PC-3 (cell line): ENCODE measurements around the gene PLEKHG4. TPM values are rescaled to one million over a fixed set of nuclear protein-coding genes. Genes with fewer than 3 reads are reported as not detected.
A peak's percentile ranks its signal among the peaks of the same experiment; 100 is the strongest.

ENCODE experiments used
- ATAC-seq: fragments of 200-7000 bp; cut with Tn5 transposase; 2 replicates; pipeline ENCODE4 v1.9.1; 2020; ENCODE audit warnings: mild to moderate bottlenecking, moderate library complexity
- BruUV-seq: library from RNA; stranded (reverse); fragments of 400-500 nt; replicated peaks from 2 replicates; lab custom pipeline; 2021; lab: Mats Ljungman, UMichigan
- CTCF ChIA-PET: fragments of 300-600 bp; sonication (Branson Sonifier 250); formaldehyde crosslinking; loops from one replicate; lab custom pipeline; 2022; ENCODE audit warnings: antibody characterized with exemption; lab: Charles Lee
- POLR2A ChIA-PET: fragments of 300-600 bp; sonication (Branson Sonifier 250); formaldehyde crosslinking; loops from one replicate; lab custom pipeline; 2022; ENCODE audit warnings: antibody characterized with exemption; ENCODE audit not compliant: unreplicated experiment; lab: Charles Lee
- DNase-seq: peaks from one replicate; pipeline ENCODE4 v3.0.0-alpha.2; 2015
- H2AFZ ChIP-seq: fragments of 300-600 bp; sonication (generic); 2 replicates; pipeline ENCODE4 v1.6.0; 2016; ENCODE audit warnings: antibody characterized with exemption, low read length
- H3F3A ChIP-seq: fragments of 300-600 bp; sonication (generic); one replicate; pipeline ENCODE4 v1.6.0; 2017; ENCODE audit warnings: antibody characterized with exemption, low read length, control low read depth, mild to moderate bottlenecking; ENCODE audit not compliant: unreplicated experiment
- H3K27ac ChIP-seq: fragments of 300-600 bp; sonication (generic); 2 replicates; pipeline ENCODE4 v1.5.1; 2016; ENCODE audit warnings: mild to moderate bottlenecking, low read length
- H3K27me3 ChIP-seq: fragments of 300-600 bp; sonication (generic); 2 replicates; pipeline ENCODE4 v1.6.1; 2016; ENCODE audit warnings: low read length, mixed read lengths
- H3K36me3 ChIP-seq: fragments of 300-600 bp; sonication (generic); 2 replicates; pipeline ENCODE4 v1.6.1; 2016; ENCODE audit warnings: low read depth, mixed run types, low read length, mixed read lengths
- H3K4me1 ChIP-seq: fragments of 300-600 bp; sonication (generic); 2 replicates; pipeline ENCODE4 v1.5.1; 2016; ENCODE audit warnings: low read length; ENCODE audit not compliant: insufficient read depth
- H3K4me2 ChIP-seq: fragments of 300-600 bp; sonication (generic); 2 replicates; pipeline ENCODE4 v1.6.0; 2016; ENCODE audit warnings: low read length
- H3K4me3 ChIP-seq: fragments of 300-600 bp; sonication (generic); 2 replicates; pipeline ENCODE4 v1.5.1; 2016; ENCODE audit warnings: mild to moderate bottlenecking, low read length, mixed read lengths
- H3K79me2 ChIP-seq: fragments of 300-600 bp; sonication (generic); 2 replicates; pipeline ENCODE4 v1.6.1; 2017; ENCODE audit warnings: low read length, mixed read lengths
- H3K9ac ChIP-seq: fragments of 300-600 bp; sonication (generic); 2 replicates; pipeline ENCODE4 v1.6.0; 2016; ENCODE audit warnings: mild to moderate bottlenecking, low read length
- H3K9me2 ChIP-seq: fragments of 300-600 bp; sonication (generic); replicated peaks from 2 replicates; pipeline ENCODE4 v1.6.1; 2016; ENCODE audit warnings: mixed run types, low read length, mixed read lengths
- H3K9me3 ChIP-seq: fragments of 300-600 bp; sonication (generic); 2 replicates; pipeline ENCODE4 v1.6.1; 2016; ENCODE audit warnings: low read length, mixed read lengths
- H4K20me1 ChIP-seq: fragments of 300-600 bp; sonication (generic); 2 replicates; pipeline ENCODE4 v1.6.1; 2016; ENCODE audit warnings: low read length, mixed read lengths
- EZH2 ChIP-seq: fragments of 300-600 bp; sonication (generic); IDR thresholded peaks from one replicate; pipeline ENCODE4 v1.6.1; 2017; ENCODE audit warnings: antibody characterized with exemption, mild to moderate bottlenecking, low read length; ENCODE audit not compliant: unreplicated experiment
- EZH2phosphoT487 ChIP-seq: fragments of 300-600 bp; sonication (generic); IDR thresholded peaks from 2 replicates; pipeline ENCODE4 v1.6.1; 2018; ENCODE audit warnings: mild to moderate bottlenecking, antibody characterized with exemption, low read length, borderline replicate concordance
- intact Hi-C: fragments of 100-400 bp; cut with micrococcal nuclease; formaldehyde crosslinking; loops from 2 replicates; pipeline ENCODE4 v1.9.0; 2023
- total RNA-seq: library from RNA; depleted of rRNA; stranded (reverse); fragments of >200 nt; gene quantifications from 2 replicates; pipeline ENCODE4 v1.2.3, GENCODE V29; 2014
- TF ChIP-seq, protein P1 (sequence below): fragments of 300-600 bp; sonication (generic); conservative IDR thresholded peaks from 2 replicates; pipeline ENCODE4 v1.5.1; 2017; ENCODE audit warnings: antibody characterized with exemption, low read depth, mild to moderate bottlenecking, low read length

The PLEKHG4 gene
- total RNA-seq, 1 experiment from 2014 or later: 8.9 TPM

DNA sequence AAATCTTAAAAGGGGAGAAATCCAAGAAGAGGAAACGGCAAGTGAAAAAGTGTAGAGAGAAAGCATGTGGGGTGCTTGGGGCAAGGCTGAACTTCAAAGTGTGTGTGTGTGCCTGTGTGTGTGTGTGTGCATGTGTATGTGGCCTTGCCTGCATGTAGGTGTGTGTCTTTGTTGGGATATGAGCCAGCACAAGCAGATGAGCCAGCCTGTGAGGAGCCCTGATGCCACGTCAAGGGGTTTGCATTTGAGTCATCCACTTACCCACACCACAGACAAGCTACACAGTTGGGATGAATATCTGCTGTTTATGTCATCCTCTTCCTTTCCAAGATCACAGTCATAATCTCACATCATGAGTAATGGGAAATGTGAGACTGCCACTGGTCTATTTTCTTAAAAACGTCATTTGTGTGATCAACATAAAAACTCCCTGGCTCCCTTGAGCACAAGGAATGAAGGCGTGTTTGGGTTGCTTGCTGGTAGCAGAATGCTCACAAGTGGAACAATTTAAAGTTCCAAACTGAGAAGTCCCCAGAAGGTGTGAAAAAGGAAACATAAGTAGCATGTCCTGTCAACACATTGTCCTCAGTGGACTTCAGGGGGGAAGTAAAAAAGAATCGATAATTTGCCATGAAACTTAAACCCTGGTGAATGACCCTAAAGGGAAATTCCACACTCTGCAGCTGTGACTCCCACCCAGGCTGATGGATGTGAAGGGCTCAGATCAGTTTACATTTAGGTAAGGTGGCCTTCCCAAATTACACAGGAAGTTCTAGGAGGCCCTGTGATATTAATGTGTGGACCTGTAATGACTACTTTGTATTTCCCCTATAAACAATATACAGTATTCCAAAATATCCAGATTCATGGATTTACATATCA lies 32.5 kb downstream of the PLEKHG4 start:
- POLR2A ChIA-PET: interaction anchor here (0.6 kb wide), 1 partner anchor 85 kb away, joined by 3 read pairs; no protein-coding TSS in a partner anchor
- BruUV-seq: TSS peak; percentile 80

DNA sequence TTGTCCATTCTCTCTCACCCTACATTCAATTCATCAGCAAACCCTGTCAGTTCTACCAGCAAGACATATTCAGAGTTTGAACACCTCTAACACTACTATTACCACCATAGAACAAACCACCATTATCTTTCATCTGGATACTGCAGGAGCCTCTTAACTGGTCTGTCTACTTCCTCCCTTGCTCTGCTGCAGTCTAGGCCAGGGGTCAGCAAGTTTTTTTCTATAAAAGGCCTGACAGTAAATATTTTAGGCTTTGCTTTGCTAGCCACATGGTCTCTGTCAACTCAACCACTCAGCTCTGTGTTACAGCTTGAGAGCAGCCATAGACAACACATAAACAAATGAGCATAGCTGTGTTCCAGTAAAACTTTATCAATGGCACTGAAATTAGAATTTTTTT lies 33.4 kb downstream of the PLEKHG4 start:
- Histone ChIP-seq H3K9ac (peak overlapping the region; percentile 72), H2AFZ (peak overlapping the region; percentile 11; the same call in 1 of the 2 replicates), H3K79me2 (no peaks in the 10 kb centered on the region), H3K4me1 (peaks cover 21% of the 10 kb centered on the region), H3K36me3 (no peaks in the 10 kb centered on the region), H3K9me2 (no peaks in the 10 kb centered on the region), H3K27me3 (no peaks in the 10 kb centered on the region), H3K4me2 (peak overlapping the region; percentile 68), H3F3A (no peaks in the 10 kb centered on the region), H3K27ac (peak overlapping the region; percentile 96), H3K9me3 (no peaks in the 10 kb centered on the region), H4K20me1 (no peaks in the 10 kb centered on the region), H3K4me3 (0 out of 2 replicates have a peak overlapping the region, but pooled peaks have one; percentile 17)
- ChIA-PET CTCF (interaction anchor here (0.7 kb wide), 1 partner anchor 87 kb away, joined by 7 read pairs; no protein-coding TSS in a partner anchor), POLR2A (no interaction called here)
- peak; percentile 55 for DNase-seq
- no TSS peak for BruUV-seq
- TF ChIP-seq, protein P1, sequence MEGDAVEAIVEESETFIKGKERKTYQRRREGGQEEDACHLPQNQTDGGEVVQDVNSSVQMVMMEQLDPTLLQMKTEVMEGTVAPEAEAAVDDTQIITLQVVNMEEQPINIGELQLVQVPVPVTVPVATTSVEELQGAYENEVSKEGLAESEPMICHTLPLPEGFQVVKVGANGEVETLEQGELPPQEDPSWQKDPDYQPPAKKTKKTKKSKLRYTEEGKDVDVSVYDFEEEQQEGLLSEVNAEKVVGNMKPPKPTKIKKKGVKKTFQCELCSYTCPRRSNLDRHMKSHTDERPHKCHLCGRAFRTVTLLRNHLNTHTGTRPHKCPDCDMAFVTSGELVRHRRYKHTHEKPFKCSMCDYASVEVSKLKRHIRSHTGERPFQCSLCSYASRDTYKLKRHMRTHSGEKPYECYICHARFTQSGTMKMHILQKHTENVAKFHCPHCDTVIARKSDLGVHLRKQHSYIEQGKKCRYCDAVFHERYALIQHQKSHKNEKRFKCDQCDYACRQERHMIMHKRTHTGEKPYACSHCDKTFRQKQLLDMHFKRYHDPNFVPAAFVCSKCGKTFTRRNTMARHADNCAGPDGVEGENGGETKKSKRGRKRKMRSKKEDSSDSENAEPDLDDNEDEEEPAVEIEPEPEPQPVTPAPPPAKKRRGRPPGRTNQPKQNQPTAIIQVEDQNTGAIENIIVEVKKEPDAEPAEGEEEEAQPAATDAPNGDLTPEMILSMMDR: no peak
- no peak for TF ChIP-seq EZH2
- TF ChIP-seq EZH2phosphoT487: no peak
- peak; percentile 28 for ATAC-seq
- intact Hi-C loops: no loop called here

More for the DNA sequence above, 32.5 kb downstream of the PLEKHG4 start:
- DNase-seq: peak; percentile 94
- Histone ChIP-seq H3K4me3 (no peak overlapping the region), H3K27me3 (no peaks in the 10 kb centered on the region), H4K20me1 (no peaks in the 10 kb centered on the region), H3K79me2 (no peaks in the 10 kb centered on the region), H3K4me1 (peaks cover 21% of the 10 kb centered on the region), H3K9ac (peak overlapping the region; percentile 72), H3K36me3 (no peaks in the 10 kb centered on the region), H3K9me3 (no peaks in the 10 kb centered on the region), H3K27ac (peak overlapping the region; percentile 96), H3K9me2 (no peaks in the 10 kb centered on the region), H3K4me2 (peak overlapping the region; percentile 68), H3F3A (no peaks in the 10 kb centered on the region), H2AFZ (no peak overlapping the region)
- peak; percentile 98 for ATAC-seq
- intact Hi-C loops: no loop called here
- TF ChIP-seq EZH2phosphoT487 (no peak), EZH2 (no peak)
- TF ChIP-seq, protein P1: no peak
- CTCF ChIA-PET: no interaction called here

DNA sequence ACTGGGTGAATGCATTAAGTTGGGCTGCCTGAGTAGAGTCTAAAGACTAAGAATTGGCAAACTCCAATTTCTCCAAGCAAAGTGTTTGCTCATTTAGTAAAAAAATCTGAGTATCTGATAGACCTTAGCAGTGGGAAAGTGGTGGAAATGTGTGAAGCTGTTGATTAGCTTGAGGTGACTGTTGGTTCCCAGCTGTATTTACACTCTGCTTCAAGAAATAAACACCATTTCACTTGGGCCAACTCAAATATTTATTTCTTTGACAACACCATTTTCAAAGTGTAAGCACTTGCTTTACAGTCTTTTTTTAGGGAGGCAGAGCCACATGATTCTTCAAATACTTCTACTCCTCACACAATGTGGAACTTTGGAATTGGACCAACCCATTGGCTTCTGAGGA lies 38.5 kb downstream of the PLEKHG4 start:
- H3K27me3 ChIP-seq: no peaks in the 10 kb centered on the region
- intact Hi-C loops: no loop called here
- no peaks in the 10 kb centered on the region for H3F3A ChIP-seq
- H3K9ac ChIP-seq: no peak overlapping the region
- no peak overlapping the region for H2AFZ ChIP-seq
- no peaks in the 10 kb centered on the region for H3K79me2 ChIP-seq
- DNase-seq: no peak
- no peak overlapping the region for H3K4me2 ChIP-seq
- H4K20me1 ChIP-seq: no peaks in the 10 kb centered on the region
- ChIA-PET POLR2A (no interaction called here), CTCF (no interaction called here)
- H3K9me2 ChIP-seq: no peaks in the 10 kb centered on the region
- no peak overlapping the region for H3K4me3 ChIP-seq
- peaks cover 5% of the 10 kb centered on the region for H3K4me1 ChIP-seq
- H3K27ac ChIP-seq: no peak overlapping the region
- H3K9me3 ChIP-seq: no peaks in the 10 kb centered on the region
- no peaks in the 10 kb centered on the region for H3K36me3 ChIP-seq
- ATAC-seq: no peak
- no peak for TF ChIP-seq EZH2phosphoT487
- no peak for TF ChIP-seq EZH2
- TF ChIP-seq, protein P1: no peak
- BruUV-seq: no TSS peak
